Measurements from ENCODE around the gene ZNF446.

DNA sequence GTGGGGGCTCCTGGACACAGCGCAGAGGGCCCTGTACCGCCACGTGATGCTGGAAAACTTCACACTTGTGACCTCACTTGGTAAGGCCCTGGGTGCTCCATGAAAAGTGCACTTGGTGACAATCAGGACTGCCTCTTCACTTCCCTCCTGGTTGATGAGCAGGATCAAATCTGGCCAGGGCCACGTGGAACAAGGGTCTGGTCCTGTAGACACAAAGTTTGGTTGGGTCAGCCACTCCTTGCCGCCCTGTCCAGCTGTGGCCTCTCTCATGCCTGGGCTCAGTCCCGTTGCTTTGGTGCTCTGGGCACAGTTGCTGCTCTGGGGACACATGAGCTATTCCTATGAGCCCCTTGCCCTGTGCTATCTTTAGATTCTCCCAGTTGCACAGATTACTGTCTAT is 22.4 kb upstream of the ZNF446 start:
- TF ChIP-seq, protein P1, sequence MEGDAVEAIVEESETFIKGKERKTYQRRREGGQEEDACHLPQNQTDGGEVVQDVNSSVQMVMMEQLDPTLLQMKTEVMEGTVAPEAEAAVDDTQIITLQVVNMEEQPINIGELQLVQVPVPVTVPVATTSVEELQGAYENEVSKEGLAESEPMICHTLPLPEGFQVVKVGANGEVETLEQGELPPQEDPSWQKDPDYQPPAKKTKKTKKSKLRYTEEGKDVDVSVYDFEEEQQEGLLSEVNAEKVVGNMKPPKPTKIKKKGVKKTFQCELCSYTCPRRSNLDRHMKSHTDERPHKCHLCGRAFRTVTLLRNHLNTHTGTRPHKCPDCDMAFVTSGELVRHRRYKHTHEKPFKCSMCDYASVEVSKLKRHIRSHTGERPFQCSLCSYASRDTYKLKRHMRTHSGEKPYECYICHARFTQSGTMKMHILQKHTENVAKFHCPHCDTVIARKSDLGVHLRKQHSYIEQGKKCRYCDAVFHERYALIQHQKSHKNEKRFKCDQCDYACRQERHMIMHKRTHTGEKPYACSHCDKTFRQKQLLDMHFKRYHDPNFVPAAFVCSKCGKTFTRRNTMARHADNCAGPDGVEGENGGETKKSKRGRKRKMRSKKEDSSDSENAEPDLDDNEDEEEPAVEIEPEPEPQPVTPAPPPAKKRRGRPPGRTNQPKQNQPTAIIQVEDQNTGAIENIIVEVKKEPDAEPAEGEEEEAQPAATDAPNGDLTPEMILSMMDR (conservative IDR thresholded peaks at IDR 0.05; ENCODE audit: low read length): no peak
- TF ChIP-seq EZH2phosphoT487 (IDR thresholded peaks at IDR 0.05; ENCODE audit: borderline replicate concordance, low read depth, low read length): no peak

All from OCI-LY7 (cell line).